AG20443 (cell line): Measurements from ENCODE around the gene HOXB8.
A peak's percentile ranks its signal among the peaks of the same experiment; 100 is the strongest.

Experiments
- DNase-seq: peaks from one replicate; pipeline ENCODE4 v3.0.0; 2012; ENCODE audit warnings: low spot score, mixed read lengths

Gene HOXB8

DNA sequence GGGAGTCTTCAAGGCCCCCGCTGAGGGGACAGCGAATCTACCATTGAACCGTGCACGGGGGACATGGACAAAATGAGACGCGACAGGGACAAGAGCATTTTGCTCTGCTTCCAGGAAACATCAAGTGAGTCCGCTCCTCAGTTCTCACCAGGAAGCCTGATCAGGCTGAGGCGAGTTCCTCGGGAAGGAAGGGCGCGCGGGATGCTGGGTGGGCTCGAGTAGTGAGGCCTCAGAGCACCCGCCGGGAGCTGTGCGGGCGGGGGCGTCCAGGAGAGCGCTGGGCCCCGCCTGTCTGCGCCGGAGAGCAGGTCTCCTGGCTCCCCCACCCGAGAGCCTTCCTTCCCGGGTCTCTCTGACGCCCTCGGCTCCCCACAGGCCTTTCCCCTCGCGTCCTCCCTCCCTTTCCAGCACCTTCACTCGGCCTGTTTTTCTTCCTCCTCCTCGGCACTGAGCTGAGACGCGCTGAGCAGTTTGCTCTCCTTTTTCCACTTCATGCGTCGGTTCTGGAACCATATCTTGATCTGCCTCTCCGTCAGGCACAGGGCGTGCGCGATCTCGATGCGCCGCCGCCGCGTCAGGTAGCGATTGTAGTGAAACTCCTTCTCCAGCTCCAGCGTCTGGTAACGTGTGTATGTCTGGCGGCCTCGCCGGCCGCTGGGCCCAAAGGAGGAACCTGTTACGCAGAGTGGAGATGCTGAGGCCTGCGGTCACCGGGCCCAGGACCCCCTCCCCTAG lies 18.9 kb downstream of the HOXB8 start:
- no peak for DNase-seq

DNA sequence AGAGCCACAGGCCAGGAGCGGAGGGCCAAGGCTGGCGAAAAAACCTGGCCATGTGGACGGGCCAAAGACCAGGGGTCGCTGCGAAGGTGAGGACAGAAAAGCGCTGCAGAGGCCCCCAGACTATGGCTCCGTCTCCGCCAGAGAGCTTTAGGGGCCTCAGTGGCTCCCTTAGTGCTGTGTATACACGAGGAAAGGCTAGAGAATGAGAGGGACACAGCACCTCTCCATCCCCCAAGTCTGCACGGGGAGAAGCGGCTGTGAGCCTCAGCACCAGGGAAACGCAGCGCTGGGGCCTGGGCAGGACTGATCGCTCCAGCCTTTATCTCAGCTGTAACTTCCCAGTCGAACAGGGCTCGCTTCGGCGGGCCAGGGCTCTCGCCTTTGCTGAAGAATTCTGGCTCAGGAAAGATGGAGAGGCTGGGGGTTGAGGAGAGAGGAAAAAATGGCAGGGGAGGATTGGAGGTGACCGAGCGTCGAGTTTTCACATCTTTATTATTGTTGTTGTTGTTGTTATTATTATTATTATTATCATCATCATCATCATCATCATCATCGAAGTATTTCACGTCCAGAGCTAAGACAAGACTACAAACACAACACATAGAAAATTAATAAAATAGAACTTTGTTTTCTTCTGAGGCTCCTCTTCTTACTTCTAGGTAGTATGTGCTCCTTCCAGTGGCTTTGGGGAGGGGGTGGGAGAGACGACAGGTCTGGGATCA lies 19.7 kb downstream of the HOXB8 start:
- DNase-seq = no peak

DNA sequence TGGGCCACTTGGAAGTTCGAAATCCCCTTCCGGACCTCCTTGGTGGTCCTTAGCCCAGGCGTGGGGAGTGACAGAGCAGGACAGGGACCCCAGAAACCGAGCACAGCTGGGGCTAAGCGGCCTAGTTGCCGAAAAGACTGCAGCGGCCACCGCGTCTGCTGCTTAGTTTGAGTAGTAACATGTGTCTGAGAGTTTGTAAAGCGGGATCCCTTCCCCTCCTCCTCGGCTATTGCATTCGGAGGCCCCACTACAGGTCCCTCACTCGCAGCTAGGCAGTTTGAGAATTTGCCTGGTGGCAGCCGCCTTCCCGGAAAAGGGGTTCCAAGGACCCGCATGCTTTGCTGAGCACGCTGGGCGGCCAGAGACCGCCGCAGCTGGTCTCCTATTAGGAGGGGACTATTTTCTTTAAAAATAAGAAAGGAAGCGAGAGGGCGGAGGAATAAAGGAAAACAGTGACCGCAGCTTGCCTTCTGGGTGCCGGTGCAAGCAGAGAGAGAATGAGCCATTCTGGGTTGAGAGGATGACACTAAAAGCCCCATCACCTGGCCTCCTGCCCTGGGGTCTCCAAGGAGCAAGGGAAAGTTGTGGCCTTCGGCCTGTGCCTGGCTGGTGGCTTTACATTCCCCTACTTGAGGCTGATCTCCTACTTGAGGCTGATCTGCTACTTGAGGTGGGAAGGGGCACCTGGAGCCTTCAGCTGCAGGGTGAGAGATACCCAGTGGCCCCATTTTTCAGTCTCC lies 20.4 kb downstream of the HOXB8 start:
- no peak for DNase-seq

DNA sequence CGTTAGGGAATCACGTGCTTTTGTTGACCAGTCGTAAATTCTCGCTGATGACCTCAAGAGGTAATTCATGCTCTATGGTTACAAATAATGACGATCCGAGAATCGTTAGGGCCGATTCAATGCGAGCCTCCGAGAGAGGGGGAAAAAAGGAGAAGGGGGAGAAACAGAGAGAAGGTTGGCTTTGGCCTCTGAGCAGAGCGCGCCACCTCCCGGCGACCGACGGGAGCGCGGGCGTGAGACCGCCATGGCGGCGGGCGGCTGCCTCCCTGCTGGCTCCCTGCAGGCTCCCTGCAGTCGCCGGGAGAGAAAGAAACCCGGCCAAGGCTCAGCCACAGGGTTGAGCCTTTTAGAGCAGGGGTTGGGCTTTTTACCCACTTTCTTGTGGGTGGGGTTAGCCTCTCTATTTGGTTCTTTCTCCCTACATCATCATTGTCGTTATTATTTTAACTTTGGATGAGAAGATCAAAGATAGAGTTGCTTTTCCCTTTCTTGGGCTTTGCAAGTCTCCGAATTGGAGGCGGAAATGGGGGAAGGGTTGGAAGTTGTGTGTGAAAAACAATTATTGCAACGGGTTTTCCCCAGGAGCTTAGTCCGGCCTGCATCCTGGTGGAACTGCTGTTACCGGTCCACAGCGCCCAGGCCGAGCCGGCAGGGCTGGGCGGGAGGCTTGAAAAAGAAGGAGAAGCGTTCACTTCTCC lies 21.1 kb downstream of the HOXB8 start:
- DNase-seq = peak; percentile 93

DNA sequence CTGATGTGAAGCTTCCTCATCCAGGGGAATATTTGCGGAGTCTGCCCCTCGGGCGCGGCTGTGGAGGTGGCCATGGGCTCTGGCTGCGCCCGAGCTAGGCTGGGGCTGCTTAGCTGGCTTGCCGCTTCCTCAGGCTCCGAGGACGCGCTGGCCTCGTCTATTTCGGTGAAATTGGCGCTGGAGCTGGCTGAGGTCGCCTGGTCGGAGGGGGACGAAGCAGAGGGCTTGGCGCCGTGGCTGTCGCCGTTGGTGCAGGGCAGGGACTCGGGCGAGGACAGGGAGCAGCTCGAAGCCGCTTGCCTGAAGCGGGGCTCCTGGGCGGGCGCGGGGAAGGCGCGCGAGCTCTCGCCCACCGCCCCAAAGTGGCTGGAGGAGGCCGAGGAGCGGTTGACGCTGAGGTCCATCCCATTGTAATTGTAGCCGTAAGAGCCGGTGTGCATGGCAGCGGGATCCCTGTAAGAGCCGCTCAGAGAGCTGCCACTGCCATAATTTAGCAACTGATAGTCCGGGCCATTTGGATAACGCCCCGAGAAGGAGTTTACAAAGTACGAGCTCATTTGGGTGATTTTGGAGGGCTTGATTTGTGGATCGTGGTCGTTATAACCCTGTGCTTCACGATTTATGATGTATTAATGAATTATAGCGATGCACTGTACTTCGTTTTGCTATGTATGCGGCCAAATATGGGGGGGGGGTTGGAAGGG lies 21.8 kb downstream of the HOXB8 start, which contains the start of gene HOXB5:
Gene HOXB5, minus strand, starts transcription at position 654 of the 704 bp plus-strand sequence. Its CDS starts 97 bp downstream, at position 557.
- peak; percentile 35 for DNase-seq

DNA sequence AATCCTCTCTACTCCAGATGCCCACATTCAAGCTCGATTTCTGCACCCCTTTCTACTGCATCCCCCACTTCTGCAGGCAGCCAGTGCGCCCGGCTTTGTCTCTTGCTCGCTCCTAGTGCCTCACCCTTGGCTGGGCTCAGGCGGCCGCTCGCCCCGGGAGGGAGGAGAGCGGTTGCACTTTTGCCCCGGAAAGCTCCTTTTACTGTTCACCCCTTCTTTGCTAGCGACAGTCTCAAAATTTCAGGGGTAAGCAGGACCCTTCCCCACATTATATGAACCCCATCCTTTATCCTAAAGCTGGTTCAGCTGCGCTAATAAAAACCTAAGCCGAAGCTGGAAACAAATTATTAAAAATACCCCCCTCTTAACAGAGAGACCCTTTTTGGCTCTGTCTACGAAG lies 22.5 kb downstream of the HOXB8 start:
- no peak for DNase-seq

DNA sequence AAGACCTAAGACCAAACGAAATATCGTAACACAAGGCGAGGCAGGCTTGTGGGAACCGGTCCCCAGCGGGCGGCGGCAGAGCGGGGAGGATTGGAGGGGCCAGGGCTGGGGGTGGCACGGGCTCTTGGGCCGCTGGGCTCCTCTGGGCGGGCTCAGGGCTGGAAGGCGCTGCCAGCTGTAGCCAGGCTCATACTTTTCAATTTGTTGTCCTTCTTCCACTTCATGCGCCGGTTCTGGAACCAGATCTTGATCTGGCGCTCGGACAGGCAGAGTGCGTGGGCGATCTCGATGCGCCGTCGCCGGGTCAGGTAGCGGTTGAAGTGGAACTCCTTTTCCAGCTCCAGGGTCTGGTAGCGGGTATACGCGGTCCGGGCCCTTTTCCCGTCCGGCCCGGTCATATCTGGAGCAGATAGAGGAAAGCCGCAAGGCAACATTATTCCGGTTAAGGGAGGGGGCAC lies 23.0 kb downstream of the HOXB8 start:
- DNase-seq = no peak

DNA sequence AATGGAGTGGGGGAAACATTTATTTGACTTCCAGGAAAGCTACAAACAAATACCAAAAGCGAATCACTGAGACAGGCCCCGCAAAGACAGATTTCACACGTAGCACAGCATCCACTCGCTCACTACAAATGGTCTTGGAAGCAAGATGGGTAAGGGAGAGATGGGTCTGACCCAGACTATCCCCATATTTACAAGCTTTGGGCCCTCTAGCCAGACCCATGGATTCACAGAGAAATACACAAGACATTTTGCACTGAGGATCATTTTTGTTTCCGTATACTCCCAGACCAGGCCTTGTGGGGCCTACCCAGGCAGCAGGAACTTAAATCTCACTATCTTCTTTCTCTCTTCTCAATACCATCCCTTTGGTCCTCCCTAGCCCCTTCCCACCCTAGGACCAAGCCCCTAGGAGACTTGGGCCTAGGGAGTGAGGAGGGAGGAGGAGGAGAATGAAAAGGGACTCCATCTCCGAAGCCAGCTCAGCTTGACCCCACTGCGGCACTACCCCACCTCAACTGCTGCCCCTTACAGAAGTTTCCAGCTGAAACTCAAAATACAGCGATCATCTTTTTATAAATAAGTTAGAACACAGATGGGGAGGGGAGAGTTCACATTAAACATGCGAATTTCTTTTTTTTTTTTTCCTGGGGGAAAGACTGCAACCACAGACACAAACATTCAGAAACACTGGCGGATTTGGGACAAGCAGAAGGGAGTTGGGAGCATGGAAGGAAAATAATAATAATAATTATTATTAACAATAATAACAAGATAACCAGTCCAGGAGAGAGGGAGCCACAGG lies 23.6 kb downstream of the HOXB8 start:
- no peak for DNase-seq

DNA sequence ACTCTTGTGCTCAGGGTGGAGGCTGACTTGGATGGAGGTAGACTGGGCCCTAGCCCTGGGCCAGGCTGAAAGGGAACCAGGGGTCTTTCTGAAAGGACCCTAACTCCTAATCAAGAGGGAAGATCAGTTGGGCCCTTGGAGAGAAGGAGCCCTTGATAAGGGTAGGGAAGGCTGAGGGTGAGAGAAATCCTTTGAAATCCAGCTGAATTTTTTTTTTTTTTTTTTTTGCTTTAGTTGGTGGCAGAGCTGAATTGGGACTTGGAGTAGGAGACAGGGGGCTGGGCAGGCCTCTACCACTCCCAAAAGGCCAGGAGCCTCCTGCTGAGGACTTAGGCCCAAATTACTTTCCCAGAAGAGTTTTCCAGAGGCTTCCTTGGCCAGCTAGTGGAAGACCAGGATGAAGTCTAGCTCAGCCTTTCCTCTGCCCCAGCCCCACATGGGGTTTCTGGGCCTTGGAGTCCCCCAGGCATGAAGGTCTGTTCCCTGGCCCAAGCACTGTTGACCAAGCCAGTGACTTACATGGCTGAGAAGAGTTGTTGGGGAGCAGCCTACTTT lies 24.4 kb downstream of the HOXB8 start:
- DNase-seq = no peak

DNA sequence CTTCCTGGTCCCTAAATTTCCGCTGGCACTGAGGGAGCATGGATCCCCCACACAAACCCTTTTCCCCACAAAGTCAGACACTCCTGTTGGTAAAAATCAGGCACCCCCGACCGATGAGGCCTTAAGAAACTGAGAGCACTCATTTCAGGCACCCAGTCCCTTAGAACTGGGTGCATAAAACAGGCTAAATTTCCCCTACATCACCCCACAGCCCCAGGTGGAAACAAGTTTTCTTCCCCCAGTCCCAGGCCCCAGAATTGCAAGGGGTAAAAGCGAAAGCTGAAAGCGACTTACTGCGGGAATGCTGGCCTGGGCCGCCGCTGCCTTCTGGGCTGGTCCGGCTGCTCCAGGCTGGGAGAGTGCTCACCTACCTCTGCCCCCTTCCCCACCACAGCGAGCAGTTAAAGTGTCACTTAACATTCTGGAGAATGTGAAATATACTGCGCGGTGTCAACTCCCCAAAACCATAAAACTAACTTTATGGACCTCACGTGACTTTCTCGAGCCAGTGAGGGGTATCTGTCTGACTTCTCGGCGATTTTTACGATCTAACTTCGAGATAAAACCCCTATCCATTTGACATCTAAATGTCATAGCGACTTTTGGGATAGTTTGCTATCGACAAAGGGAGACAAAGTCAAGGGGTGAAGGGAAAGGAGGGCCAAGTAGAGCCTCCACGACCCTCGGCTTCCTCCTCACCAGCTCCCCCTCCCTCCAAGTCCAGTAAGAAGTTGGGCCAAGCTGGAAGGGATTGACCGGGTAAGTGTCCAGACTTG lies 25.1 kb downstream of the HOXB8 start, which contains the start of gene HOXB3:
Gene HOXB3, minus strand, starts transcription at position 411 of the 776 bp plus-strand sequence. CDS start 37,767 bp downstream, outside the sequence.
- DNase-seq = no peak

DNA sequence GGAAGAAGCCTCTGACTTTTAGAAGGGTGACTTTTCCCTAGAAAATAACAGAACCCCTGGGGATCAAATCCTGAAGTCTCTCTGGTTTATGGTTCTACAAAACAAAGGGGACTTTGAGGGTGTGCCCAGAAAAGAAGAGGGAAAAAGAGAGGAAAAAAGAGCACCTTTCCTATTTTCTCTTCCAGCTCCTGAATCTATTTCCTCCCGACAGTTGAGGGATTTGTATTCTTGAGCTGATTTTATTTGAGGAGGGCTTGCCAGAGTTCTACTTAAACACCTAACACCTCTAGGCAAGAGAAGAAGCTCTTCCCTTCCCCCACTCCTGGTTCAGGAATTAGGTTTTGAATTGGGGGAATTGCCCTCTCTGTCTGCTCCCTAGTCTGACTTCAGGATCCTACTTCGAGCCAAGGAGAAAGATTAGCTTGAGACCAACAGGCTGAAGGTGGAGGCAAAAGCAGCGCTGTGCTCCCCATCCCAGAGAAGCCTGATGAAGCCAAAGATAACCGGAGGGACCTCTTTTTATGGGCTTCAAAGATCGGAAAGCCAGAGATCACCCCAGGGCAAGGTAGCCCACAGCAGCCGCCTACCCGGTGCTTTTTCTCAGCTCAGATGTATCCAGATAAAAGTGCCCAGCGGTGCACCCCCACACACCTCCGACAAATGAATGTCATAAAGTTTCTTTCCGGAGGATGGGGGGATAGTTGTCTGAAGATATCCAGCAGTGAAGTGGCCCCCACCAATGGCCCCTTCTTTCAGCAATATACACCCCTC lies 25.8 kb downstream of the HOXB8 start:
- no peak for DNase-seq

DNA sequence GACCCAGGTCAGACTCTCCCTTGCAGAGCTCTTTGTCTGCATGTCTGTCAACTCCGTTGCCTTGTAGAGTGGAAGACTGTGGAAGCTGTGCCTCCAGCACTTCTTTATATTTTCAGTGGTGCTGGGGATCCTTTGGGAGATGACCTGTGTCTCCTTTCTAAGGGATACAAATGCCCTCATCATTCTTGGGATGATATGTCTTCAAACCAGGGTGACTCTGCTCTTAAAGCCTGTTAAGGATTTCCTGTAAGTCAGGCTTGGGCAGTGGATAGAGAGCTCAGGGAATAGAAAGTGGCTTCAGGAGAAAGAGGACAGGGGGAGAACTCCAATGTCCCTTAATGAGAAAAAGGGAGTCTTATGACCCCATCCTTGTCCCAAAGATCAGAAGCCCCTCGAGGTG lies 26.6 kb downstream of the HOXB8 start:
- no peak for DNase-seq

DNA sequence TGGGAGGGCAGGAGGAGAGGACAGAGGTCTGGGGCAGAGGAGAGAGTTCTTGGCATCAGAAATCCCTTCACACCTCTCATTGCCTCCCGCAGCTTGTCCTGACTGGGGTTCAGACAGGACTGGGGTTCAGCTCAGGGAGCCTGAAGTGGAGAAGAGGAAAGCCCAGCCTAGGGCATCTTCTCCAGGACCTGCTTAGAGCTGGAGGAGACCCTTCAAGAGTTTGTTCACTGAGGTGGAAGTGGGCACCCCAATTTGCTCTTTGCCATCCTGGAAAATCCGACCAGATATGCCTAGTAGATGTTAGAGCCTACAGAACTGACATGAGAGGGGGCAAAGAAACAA lies 27.0 kb downstream of the HOXB8 start:
- no peak for DNase-seq

DNA sequence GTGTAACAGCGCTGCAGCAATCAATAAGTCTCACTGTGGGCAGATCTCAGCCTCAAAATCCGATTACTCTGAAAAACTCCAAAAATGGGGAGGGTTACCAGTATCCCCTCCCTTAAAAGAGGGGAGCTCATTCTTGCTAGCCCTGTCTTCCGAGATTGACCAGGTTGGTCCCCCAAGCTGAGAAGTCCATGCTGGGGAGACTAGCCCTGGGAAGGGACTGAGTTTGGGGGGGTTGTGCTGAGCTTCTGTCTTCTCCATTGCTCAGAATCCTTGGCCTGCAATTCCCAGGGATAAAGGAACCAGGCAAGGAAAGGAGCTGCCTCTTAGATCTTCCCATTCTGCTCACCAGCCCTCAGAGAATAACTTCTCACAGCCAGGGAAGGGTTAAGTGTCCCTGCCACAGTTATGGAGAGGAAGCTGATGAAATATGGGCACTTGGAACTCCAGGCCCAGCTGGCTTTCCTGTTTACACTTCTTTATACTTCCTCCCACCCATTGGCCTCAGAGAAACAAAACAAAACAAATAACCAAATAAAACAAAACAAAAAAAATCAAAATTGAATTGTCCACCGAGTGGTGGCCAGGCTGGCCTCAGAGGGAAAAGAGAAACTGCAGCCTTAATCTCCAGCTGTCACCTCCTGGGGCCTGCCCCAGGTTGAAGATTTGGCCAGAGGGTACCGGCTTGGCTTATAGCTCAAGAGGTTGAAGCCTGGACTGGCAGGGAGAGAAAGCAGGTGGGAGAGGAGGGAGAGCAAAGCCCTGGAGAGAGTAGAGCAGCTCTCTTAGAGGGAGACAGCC lies 27.6 kb downstream of the HOXB8 start:
- DNase-seq = no peak

DNA sequence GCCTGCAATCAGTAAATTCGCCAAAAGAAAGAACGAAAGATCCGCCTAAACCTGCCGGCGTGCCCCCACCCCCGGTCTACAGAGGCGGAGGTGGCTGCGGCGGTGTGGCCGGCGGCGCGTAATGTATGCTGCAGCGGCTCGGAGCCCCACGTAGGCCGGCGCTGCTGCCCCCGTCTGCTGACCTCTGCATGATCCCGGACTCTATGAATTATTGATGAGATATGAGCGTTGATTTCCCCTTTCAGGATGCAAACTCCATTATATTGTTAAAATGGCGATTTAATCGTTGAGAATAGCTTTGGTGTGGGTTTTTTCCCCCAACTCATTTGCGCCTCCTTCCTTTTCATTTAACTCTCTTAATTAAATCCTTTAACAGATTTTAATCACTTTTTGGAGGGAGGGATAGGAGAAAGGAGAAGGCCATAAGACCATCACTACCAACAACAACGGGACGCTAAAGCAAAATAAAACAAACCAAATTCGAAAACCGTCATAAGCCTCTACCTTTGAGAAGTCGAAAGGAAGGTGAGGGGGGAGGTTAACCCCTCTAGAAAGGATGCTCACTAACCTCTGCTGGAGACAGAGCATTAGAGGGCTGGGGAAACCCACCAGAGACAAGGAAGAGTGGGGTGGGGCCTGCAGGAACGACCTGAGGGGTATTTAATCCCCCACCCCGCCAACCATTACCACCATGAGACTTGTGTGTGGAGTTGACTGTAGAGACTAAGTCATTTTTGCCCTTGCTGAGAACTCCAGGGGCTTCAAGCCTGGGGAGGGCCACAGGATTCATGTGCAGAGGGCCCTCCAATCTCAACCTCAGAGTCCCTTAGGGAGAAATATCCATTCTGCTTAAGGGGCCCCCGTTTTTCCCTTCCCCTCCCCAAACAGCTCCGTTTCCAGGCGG lies 28.5 kb downstream of the HOXB8 start:
- no peak for DNase-seq

DNA sequence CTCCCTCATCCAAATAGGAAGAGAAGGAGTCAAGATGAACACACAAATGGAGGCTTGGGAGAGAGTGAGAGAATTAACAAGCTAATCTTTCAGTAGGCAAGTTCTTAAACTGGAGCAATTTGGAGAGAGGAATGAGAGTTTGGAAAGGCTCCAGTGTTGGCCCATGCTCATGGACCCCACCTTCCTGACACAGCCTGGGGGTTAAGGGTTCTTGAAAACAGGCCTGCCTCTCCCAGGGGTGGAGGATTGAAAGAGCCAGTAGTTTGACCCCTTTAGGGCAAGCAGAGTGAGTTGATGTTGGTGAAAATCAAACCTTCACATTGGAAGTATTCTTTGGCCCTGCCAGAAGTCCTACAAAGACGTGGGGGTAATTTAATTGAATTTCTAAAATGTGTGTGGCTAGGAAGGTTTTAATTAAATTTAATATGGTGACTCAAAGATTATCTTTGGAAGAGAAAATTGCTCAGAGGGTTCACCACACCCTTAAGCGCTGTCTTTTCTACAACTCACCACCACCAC lies 30.8 kb downstream of the HOXB8 start:
- DNase-seq = peak; percentile 50
